Measurements from ENCODE around the gene UBE2Q2.

The UBE2Q2 gene

DNA sequence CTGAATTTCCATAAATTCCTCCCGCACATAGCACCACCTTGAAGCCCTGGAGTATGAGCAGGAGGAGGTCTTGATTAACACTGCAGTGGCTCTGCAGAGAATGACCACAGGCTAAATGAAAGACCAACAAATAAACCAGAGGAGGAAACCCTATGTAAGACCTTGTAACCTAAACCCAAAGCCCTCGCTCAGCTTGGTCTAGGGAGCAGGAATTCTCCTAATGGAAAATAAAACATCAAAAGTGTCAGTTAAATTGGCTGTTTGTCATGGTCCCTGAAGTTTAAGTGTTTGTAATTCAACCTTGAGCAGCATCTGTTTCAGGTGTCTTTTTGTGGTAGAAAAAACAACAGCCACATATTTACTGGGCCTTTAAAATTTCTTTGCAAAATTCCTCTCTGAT is 9.2 kb upstream of the UBE2Q2 start:
- TF ChIP-seq EZH2 (IDR thresholded peaks at IDR 0.05): no peak
- TF ChIP-seq POLR2AphosphoS5 (IDR thresholded peaks at IDR 0.05; ENCODE audit: borderline replicate concordance, low read depth, low read length): no peak
- TF ChIP-seq FOXP2 (optimal IDR thresholded peaks at IDR 0.05; ENCODE audit: control extremely low read depth, extremely low read length, insufficient read depth): no peak
- no peak for DNase-seq (ENCODE audit: low read depth, low spot score)
- Histone ChIP-seq H3K4me3 (no peak overlapping the region), H3K36me3 (ENCODE audit: insufficient read depth, low read length) (no peaks in the 10 kb centered on the region), H3K27ac (no peak overlapping the region), H3K9me3 (ENCODE audit: low read depth, low read length) (no peaks in the 10 kb centered on the region), H3K9ac (ENCODE audit: insufficient read length) (no peak overlapping the region)

- no peak overlapping the region for H3K9ac ChIP-seq (ENCODE audit: insufficient read length)
- no peak for TF ChIP-seq POLR2AphosphoS5 (IDR thresholded peaks at IDR 0.05; ENCODE audit: borderline replicate concordance, low read depth, low read length)
- no peak for TF ChIP-seq FOXP2 (optimal IDR thresholded peaks at IDR 0.05; ENCODE audit: control extremely low read depth, extremely low read length, insufficient read depth)
- DNase-seq (ENCODE audit: low read depth, low spot score): no peak
Observed at GRCh38 chr15:75835990-75836958, 7.0 kb upstream of the UBE2Q2 start.

DNA sequence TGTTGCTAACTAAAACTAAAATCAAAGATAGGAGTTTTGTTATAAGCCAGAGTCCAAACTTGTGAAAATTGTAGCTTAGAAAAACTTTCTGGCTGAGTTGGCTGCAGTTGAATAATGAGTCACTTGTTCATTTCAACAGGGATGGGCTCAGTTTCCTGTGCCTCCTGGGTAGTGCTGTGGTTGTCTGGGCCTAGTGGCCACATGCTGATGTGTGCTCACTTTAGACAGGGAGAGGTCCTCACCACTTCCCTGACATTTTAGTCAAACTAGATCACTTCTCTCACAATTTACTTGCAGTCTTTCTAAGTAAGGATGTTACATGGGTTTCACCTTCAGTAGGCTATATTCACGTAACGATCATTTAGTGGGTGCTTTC is 6.3 kb upstream of the UBE2Q2 start:
- Histone ChIP-seq H3K36me3 (ENCODE audit: insufficient read depth, low read length) (no peaks in the 10 kb centered on the region), H3K9ac (ENCODE audit: insufficient read length) (no peak overlapping the region), H3K9me3 (ENCODE audit: low read depth, low read length) (no peaks in the 10 kb centered on the region), H3K27ac (no peak overlapping the region), H3K4me3 (no peak overlapping the region)
- TF ChIP-seq EZH2 (IDR thresholded peaks at IDR 0.05) (no peak), POLR2AphosphoS5 (IDR thresholded peaks at IDR 0.05; ENCODE audit: borderline replicate concordance, low read depth, low read length) (no peak), FOXP2 (optimal IDR thresholded peaks at IDR 0.05; ENCODE audit: control extremely low read depth, extremely low read length, insufficient read depth) (no peak)
- DNase-seq (ENCODE audit: low read depth, low spot score): no peak

More at GRCh38 chr15:75835990-75836958, 7.0 kb upstream of the UBE2Q2 start:
- Histone ChIP-seq H3K4me3 (no peak overlapping the region), H3K36me3 (ENCODE audit: insufficient read depth, low read length) (no peaks in the 10 kb centered on the region), H3K9me3 (ENCODE audit: low read depth, low read length) (no peaks in the 10 kb centered on the region), H3K27ac (no peak overlapping the region)

GRCh38 chr15:75840659-75841058 is 2.6 kb upstream of the UBE2Q2 start:
- no peak for DNase-seq (ENCODE audit: low read depth, low spot score)
- H3K4me3 ChIP-seq: no peak overlapping the region
- no peak for TF ChIP-seq FOXP2 (optimal IDR thresholded peaks at IDR 0.05; ENCODE audit: control extremely low read depth, extremely low read length, insufficient read depth)
- no peak for TF ChIP-seq POLR2AphosphoS5 (IDR thresholded peaks at IDR 0.05; ENCODE audit: borderline replicate concordance, low read depth, low read length)
- TF ChIP-seq EZH2 (IDR thresholded peaks at IDR 0.05): no peak

GRCh38 chr15:75841626-75842025 is 1.6 kb upstream of the UBE2Q2 start:
- Histone ChIP-seq H3K9me3 (ENCODE audit: low read depth, low read length) (no peaks in the 10 kb centered on the region), H3K27ac (no peak overlapping the region), H3K9ac (ENCODE audit: insufficient read length) (no peak overlapping the region), H3K36me3 (ENCODE audit: insufficient read depth, low read length) (no peaks in the 10 kb centered on the region), H3K4me3 (no peak overlapping the region)
- TF ChIP-seq POLR2AphosphoS5 (IDR thresholded peaks at IDR 0.05; ENCODE audit: borderline replicate concordance, low read depth, low read length) (no peak), FOXP2 (optimal IDR thresholded peaks at IDR 0.05; ENCODE audit: control extremely low read depth, extremely low read length, insufficient read depth) (no peak), EZH2 (IDR thresholded peaks at IDR 0.05) (no peak)
- DNase-seq (ENCODE audit: low read depth, low spot score): no peak

More at GRCh38 chr15:75840659-75841058, 2.6 kb upstream of the UBE2Q2 start:
- H3K9ac ChIP-seq (ENCODE audit: insufficient read length): no peak overlapping the region
- no peak overlapping the region for H3K27ac ChIP-seq
- no peaks in the 10 kb centered on the region for H3K36me3 ChIP-seq (ENCODE audit: insufficient read depth, low read length)
- no peaks in the 10 kb centered on the region for H3K9me3 ChIP-seq (ENCODE audit: low read depth, low read length)

DNA sequence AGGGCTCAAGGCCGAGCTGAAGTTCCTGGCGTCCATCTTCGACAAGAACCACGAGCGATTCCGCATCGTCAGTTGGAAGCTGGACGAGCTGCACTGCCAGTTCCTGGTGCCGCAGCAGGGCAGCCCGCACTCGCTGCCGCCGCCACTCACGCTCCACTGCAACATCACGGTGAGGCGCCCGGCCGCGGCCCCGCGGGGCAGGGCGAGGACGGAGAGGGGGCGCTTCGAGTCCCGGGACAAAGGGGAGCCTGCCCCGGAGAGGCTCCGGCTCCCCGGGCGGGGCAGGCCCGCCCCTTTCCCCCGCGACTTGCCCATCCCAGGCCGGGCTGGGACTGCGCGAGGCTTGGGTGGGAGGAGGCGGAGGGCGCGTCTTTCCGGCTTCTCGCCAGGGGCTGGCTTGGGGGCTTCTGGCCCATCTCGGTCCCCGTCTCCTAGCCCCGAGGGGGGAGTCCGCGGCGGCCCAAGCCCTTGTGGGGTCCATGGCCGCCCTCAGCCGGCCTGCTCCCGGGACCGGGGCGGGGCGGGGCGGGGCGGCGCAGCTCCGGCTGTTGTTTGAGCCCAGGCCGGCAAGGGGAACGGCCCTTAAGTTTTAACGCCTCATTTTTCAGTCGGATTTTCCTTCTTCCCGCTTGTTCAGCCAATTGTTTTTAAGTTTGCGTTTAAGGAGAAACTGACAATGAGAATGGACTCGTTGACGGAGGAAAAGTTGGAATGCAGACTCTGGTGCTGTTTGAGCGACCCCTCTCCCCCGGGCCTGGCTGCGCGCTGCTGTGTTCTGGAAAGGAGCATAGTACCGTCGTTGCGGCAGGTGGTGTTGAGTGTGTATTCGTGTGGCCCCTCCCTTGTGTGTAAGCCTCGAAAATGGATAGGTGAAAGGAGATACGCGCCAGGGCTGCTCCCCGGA is 683 bp downstream of the UBE2Q2 start:
- TF ChIP-seq EZH2 (IDR thresholded peaks at IDR 0.05) (no peak), POLR2AphosphoS5 (IDR thresholded peaks at IDR 0.05; ENCODE audit: borderline replicate concordance, low read depth, low read length) (peak; percentile 12; the same call in 1 of the 2 replicates), FOXP2 (optimal IDR thresholded peaks at IDR 0.05; ENCODE audit: control extremely low read depth, extremely low read length, insufficient read depth) (no peak)
- Histone ChIP-seq H3K36me3 (ENCODE audit: insufficient read depth, low read length) (no peaks in the 10 kb centered on the region), H3K9ac (ENCODE audit: insufficient read length) (peak overlapping the region; percentile 89), H3K27ac (no peak overlapping the region; the same call in 1 of the 2 replicates), H3K4me3 (peak overlapping the region; percentile 97), H3K9me3 (ENCODE audit: low read depth, low read length) (no peaks in the 10 kb centered on the region)
- DNase-seq (ENCODE audit: low read depth, low spot score): no peak

GRCh38 chr15:75844629-75845335 is 1.5 kb downstream of the UBE2Q2 start:
- H3K36me3 ChIP-seq (ENCODE audit: insufficient read depth, low read length): no peaks in the 10 kb centered on the region
- DNase-seq (ENCODE audit: low read depth, low spot score): no peak
- peak overlapping the region; percentile 89 for H3K9ac ChIP-seq (ENCODE audit: insufficient read length)
- H3K4me3 ChIP-seq: peak overlapping the region; percentile 97
- TF ChIP-seq FOXP2 (optimal IDR thresholded peaks at IDR 0.05; ENCODE audit: control extremely low read depth, extremely low read length, insufficient read depth): no peak
- no peaks in the 10 kb centered on the region for H3K9me3 ChIP-seq (ENCODE audit: low read depth, low read length)
- H3K27ac ChIP-seq: no peak overlapping the region

Measured in SK-N-MC (cell line).